GM18873 (cell line): ENCODE measurements around the gene ACSS1.

Source experiments
- ATAC-seq: cut with Tn5 transposase; IDR thresholded peaks from one replicate; pipeline ENCODE4 v1.9.1; 2021; ENCODE audit warnings: mild to moderate bottlenecking, moderate library complexity, moderate number of reproducible peaks; ENCODE audit not compliant: unreplicated experiment, low FRiP score

The ACSS1 gene

DNA sequence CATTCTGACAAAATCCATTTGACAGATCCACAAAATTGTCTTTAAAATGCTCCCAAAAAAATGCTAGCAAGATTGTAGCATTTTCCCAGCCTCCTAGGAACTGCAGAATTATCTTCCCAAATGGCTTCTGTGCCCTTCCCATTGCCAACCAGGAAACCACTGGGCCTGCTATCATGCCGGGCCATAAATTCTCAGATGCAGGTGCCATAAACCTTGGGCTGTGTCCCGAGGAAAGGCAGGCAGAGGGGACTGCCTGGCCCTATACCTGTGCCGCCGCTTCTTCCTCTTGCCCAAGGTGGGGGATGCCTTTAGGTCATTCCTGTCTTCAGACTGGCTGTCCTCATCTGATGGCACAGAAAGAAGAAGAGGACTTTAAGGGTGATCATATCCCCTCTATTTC is 21.2 kb upstream of the ACSS1 start:
- ATAC-seq: no peak

DNA sequence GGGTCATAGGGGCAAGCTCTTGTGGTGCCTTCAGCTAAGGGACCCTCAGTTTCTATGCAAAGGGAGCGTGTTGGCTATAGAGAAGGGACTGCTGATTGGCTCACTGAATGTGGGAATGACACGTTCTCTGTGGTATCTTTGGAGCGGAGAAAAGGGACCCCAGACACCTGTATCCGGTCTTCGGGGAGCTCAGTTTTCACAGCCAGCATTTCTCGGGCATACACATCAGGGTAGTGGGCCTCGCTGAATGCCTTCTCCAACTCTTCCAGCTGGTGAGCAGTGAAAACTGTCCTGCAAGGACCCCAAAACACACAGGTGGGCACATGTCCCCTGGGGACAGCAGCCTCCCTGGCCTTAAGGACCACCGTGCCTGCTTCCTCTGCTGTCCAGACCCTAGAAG is 20.7 kb upstream of the ACSS1 start:
- ATAC-seq: no peak

DNA sequence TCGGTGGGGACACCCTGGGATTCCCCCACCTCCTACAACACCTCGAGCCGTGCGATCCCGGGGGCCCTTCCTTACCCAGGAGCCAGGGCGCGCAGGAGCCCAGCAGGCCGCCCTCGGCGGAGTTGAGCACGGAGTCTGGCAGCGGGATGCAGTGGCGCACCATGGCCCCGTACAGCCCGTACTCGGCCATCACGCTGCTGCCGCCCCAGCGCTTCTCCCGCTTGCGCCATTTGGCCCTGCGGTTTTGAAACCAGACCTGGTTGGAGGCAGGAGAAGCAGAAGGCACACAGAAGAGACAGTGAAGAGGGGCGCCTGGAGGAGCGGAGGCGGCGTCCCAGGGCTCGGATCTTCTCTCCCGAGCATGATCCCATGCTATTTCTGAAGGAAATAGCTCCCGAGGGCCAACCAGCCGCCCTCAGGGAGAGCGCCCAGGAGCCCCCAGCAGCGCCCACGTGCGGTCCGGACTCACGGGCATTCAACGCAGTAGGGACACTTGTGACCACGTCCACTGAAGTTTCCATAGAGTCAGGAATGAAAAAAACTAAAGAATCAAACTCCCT is 19.8 kb upstream of the ACSS1 start:
- no peak for ATAC-seq

DNA sequence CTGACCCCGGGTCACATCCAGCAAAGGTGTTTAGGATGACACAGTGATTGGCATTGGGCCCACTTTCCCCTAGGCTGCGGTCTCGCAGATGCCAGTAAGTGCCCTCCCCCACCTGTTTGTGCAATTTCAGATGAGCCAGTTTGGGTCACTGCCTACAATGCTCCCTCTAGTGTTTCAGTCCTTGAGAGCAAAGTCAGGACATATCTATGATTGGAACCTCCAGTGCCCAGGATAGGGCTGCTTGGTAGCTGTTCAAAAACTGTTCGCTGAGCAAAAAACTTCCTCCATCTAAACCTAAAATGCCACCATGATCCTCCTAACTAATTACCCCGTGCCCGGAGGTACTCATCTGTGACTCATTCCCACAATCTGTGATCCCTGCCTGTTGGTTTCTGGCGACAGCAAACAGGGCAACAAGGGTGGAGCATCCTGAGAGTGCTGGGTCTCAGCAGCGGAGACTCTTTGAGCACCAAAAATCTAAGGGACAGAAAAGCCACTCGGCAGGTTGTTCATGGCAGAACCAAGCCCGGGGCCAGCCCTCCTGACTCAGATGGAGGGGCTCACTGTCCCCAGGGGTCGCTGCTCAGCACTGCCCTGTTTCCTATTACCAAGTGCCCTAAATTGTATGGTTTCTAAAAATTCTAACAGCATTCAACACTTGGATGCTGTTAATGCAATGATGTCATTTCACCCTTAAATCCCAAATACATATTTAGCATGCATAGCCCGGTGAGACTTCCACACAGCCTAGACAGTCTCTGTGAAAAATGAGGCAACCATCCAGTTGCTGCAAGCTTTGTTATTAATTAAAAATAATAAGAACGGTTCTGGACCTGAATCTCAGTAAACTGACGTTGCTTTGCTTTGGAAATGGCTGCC is 19.0 kb upstream of the ACSS1 start:
- ATAC-seq: no peak

DNA sequence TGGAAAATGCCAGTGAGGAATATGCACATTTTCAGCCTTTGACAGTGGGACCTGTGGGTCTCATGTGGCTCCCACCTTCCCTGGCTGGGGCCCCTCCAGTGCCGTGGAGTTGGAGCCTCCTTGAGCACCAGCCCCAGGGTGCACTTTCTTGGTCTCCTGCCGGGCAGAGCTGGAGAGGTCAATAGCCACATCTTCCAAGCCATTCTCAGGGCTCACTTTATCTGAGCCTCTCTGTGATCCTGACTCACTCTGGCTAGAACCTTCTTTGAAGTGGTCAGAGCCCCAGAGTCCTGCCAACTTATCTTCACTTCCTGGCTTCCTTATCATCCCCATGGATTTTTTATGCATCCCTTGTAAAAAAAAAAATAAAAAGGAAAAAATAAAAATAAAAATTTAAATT is 18.3 kb upstream of the ACSS1 start:
- ATAC-seq: no peak

DNA sequence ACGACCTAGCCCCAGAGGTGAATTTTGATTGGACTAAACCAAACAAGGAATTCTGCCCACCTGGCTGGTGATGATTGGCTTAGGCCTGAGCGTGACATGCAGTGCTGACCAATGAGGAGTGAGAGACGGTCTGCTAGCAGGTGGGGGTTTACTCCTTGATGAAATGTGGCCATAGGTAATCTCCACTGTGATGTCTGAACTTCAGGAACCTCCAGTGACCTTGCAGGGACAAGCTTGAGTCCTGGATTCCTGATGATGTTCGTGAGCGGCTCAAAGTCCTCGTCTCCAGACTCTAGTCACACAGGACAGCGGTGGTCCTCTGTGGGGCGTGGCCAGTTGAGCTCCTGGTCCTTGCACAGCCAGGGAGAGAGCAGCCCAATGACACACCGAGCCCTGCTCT is 15.6 kb upstream of the ACSS1 start:
- no peak for ATAC-seq

DNA sequence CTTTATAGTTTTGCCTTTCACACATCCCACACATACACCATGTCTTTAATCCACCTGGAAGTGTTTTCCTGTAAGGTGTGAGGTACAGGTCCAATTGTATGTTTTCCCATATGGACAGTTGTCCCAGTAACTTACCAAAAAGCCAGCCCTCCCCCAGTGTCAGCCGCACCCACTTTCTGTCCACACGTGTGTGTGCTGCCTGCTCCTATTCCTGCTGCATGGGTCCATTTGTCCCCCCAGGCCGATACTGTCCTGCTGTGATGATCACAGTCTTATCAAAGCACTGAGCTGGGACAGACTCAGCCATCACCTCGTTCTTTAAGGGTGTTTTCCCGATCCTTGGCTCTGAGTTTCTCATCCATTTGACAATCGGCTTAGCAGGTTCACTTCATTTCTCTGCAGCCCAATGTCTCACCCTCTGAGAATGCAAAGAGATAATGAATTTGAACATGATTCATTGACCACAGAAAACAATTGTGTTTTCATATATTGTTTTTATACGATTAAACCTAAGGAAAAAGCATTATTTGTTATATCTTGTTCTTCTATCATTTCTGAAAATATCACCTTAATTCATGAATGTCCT is 14.4 kb upstream of the ACSS1 start:
- ATAC-seq: no peak

DNA sequence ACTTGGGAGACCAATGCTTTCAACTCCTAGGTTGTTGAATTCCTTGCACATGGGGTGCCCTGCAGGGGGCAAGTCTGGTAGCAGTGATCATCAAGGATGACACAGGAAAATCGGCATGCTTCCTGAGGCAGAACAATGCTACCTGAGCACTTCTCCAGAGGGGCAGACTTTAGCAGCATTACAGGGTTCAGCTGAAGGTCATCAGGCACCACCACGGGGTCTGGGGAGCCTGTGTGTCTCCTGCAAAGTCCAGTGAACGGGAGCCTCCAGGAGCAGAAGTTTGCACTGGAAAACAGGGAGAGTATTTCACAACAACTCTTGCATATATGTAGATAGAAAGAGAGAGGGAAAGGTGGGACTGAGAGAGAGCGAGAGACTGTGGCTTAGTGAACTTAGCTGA is 13.8 kb upstream of the ACSS1 start:
- ATAC-seq: no peak

DNA sequence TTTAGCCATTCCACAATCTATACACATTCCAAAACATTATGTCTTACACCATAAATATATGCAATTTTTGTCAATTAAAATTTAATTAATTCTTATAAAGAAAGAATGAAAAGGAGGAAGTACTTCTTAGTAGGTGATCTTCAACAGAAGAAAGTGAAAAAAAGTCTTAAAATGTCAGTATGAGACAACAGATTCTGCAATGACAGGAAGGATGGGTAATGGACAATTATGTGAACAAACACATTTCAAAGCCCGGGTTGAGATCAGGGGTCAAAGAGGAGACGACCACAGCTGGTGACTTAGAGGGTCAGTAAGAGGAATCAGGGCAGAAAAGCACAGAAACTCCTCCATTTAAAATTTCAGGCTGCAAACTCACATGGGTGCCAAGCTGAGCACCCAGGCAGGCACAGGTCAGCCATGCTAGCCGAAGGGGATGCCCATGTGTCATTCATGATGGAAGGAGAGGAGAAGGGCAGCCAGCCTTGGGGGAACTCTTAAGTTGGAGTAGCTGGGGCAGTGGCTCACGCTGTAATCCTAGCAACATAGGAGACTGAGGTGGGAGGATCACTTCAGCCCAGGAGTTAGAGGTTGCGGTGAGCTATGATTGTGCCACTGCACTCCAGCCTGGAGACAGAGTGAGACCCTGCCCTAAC is 13.0 kb upstream of the ACSS1 start:
- ATAC-seq: no peak

DNA sequence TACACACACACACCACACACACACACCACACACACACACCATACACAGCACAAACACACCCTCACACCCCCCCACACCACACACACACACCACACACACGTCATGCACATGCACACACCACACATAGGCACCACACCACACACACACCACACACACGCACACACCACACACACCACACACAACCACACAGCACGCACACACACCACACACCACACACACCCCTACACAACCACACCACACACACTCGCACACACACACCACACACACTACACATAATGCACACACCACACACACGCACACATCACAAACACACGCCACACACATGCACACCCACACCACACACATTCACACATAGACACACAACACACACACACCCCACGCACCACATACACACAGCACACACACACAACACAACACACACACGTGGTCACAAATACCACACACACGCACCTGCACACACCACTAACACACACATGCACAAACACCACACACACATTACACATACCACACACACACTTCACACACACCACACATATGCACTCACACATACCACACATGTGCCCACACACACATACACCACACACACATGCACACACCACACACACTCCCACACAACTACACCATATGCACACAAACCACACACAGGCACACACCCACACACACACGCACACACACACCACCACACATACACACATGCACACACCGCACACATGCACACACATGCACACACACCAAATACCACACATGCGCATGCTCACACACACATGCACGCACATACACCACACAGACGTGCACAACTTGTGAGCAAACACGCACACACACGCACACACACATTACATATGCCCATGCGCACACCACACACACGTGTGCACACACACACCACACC is 9.4 kb upstream of the ACSS1 start:
- no peak for ATAC-seq

DNA sequence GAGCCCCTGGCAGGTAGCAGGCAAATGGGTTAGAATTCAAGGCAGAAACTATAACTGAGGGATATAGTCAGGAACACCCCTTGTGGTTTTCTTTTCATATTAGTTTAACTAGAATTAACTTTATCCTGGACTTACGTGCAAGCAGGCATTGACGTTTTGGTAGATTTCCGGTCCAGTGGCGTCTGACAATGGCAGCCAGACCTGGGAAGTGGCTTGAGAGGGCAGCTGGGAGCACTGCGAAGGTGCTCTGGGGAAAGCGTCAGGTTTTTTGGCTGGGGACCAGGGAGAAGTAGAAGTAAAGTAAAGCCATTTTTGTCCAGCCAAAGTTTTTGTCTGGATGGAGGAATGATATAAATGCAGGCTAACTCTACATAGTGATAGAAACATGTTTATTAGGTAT is 8.4 kb upstream of the ACSS1 start:
- no peak for ATAC-seq

DNA sequence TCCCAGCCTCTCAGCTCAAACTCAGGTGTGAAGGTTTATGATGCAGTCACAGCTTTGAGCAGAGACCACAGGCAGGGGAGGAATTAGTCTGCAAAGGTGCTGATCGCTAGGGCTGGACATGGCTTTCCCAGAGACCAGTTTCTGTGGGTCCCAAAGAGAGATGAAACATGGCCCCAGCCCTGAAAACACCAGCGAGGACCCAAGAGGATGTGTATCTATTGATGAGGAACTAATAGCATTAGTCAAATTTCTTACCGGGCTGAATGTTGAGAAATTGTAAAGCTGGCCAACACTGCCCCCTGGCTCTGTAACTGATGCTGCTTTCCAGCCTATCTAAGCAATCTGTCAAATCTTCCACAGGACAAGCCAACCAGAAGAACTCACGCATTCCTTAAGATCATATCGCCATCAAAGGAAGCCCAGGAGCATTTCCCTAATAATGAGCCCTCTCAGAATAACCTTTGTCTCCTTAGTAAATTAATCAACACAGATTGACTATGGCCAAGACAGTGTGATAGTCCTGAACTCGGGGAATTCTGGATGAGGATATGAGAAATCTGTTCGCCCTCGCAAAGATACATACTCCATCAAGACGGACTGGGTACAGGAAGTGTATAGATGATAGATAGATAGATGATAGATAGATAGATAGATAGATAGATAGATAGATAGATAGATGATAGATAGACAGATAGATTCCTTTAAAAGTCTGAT is 7.8 kb upstream of the ACSS1 start:
- peak; percentile 84 for ATAC-seq

DNA sequence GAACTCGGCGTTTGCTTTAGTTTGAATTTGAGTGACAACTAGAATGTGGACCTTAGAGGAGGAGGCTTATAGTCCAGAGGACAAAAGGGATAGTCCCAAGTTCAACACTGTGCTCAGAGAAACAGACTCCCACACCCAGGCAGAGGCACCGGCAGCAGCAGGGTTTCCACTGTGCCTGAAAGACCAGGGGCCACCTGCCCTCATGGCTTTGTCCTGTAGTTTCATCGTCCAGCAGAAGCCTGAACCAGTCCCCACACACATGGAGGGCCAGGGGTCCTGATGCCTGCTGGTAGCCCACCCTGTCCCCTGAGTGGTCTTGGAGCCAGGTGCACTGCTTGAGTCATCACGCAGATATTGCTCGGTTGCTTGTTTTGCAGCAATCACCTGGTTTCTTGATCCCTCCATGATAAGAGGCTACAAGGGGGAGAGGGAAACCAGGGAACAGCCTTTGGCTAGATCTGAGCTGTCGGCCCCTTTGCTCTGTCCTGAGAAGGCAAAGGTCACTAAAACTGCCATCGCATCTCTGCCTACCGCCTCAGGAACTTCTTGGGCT is 7.2 kb upstream of the ACSS1 start:
- ATAC-seq: no peak

DNA sequence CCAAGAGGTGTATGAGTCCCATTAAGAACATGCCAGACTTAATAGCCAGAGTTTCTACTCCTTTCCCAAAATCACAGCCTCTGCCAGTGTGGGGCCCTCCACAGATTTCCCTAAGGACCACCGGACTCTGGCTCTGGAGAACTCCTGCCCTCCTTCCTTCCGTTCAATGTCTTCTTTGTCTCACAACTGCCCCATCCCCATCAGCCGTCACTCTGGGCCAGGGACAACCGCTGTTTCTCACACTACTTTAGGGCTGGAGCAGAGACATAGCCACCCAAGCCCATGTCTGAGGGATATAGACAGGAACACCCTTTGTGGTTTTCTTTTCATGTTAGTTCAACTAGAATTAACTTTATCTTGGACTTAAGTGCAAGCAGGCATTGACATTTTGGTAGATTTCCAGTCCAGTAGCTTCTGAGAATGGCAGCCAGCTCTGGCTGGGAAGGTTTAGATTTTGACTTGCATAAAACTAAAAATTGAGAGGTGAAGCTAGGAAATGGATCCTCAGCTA is 6.7 kb upstream of the ACSS1 start:
- ATAC-seq: no peak

DNA sequence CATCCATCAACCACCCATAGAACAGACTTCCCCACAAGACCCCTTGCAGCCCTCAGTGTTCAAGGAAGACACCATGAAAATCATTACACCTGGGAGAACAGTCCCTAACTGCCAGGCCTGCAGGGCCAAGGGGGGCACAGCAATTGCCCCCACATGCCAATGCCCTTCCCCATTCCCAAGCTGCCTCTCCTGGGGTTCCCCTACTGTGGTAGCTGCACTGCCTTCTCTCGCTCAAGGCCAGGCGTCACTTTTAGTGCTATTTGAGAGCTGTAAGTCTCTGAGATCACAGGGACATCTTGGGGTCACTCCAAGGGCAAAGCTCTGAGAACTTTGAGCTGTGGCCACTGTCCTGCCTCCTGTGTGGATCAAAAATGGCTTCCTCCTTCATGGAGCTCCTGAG is 6.0 kb upstream of the ACSS1 start:
- ATAC-seq: no peak

DNA sequence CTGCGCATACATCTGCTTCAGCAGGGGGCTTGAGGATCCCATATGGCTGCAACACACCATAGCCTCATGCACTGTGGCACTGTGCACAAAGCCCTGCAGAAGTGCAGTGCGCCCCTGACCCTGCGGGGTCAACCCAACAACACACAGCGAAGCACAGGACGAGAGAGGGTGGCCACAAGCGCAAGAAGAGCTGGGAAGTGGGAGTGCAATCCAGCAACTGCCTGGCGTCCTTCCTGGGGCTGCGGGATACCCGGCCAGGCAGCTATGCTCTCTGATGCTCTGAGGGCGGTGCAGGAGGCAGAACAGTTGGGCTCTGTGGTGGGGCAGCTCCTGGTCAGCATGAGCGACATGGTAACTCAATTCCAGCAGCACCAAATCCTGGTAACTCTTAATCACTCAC is 5.6 kb upstream of the ACSS1 start:
- no peak for ATAC-seq

DNA sequence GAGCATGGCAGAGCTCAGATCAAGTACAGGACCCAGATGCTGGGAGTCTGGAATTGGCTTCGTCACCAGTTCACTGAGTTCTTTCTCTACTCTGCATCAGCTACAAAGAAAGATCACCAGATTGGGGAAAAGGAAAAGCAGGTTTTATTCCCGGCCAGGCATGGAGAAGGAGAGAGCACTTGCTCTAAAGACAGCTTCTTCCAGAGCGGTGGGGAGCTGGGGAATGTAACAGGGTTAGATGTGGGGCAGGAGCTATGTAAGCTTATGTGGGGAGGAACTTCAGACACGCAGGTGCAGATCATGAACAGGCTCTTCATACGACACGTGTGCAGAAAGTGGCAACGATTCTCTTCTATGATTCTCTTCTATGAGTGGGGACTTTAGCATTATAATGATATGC is 4.9 kb upstream of the ACSS1 start:
- no peak for ATAC-seq

DNA sequence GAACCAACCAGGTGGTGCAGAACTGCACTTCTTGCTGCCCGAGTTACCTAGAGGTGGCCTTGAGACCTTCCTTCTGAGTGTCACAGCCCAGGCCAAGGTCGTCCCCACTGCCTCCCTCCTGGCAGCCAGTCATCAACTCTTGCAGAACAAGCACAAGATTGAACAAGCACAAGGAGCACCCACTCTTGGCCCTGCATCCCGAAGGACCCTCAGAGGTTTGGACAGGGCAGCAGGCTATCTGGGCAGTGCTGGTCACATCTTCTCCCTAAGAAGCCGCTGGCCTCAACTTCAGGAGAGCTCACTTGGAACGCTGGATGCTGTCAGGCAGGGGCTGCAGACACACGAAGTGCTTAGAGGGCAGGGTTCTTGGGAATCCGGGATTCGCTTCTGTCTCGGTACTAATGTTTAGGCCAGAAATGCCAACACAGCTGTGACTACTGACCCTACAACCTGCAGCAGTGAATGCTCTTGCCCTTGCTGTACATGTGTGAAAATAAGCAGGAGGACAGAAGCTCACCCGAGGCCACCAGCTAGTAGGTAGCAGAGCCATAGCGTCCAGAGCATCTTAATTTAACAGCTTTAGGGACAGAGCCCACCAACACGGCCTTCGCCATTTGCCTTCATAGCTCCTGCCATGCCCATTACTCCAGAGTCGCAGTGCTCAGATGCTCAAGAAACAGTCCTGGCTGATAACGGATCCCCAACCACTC is 4.0 kb upstream of the ACSS1 start:
- ATAC-seq: no peak
